Fibroblast of lung (primary cell): Measurements from ENCODE around the gene DHRS7. TPM values are rescaled to one million over a fixed set of nuclear protein-coding genes. Genes with fewer than 3 reads are reported as not detected.

ENCODE experiments used
- DNase-seq, 2 donors: peaks; one replicate each; pipeline versions ENCODE4 v3.0.0 to v3.0.0-alpha.2; 2010; ENCODE audit warnings: low read depth in 2 of 2
- H2AFZ ChIP-seq: 2 replicates; pipeline ENCODE4 v1.5.1; 2012; ENCODE audit warnings: low read length, control low read depth, inconsistent platforms
- H3K27ac ChIP-seq: 2 replicates; pipeline ENCODE4 v1.5.1; 2011; ENCODE audit warnings: low read length, control low read depth; ENCODE audit not compliant: insufficient read depth
- H3K27me3 ChIP-seq: 2 replicates; pipeline ENCODE4 v1.5.1; 2011; ENCODE audit warnings: mild to moderate bottlenecking, low read length; ENCODE audit not compliant: control insufficient read depth, insufficient read depth
- H3K36me3 ChIP-seq: 2 replicates; pipeline ENCODE4 v1.5.1; 2011; ENCODE audit warnings: low read length; ENCODE audit not compliant: control insufficient read depth, insufficient read depth
- H3K4me1 ChIP-seq: 2 replicates; pipeline ENCODE4 v1.5.1; 2011; ENCODE audit warnings: low read length; ENCODE audit not compliant: control insufficient read depth, insufficient read depth; ENCODE audit errors: extremely low read depth
- H3K4me2 ChIP-seq: 2 replicates; pipeline ENCODE4 v1.5.1; 2011; ENCODE audit warnings: low read length, control low read depth; ENCODE audit not compliant: insufficient read depth; ENCODE audit errors: extremely low read depth
- H3K4me3 ChIP-seq, 4 experiments: fragments of 200-600 bp in 1 of 4; sonication (generic) in 1 of 4; replicated peaks in 1 of 4; 2 replicates each; pipeline ENCODE4 v1.5.1; 2011 to 2016; ENCODE audit warnings: low read length in 4 of 4, low read depth in 3 of 4, mild to moderate bottlenecking in 3 of 4, control low read depth in 2 of 4, inconsistent platforms in 1 of 4, mixed read lengths in 1 of 4; ENCODE audit not compliant: insufficient read depth in 1 of 4; ENCODE audit errors: control extremely low read depth in 1 of 4
- H3K79me2 ChIP-seq: 2 replicates; pipeline ENCODE4 v1.5.1; 2012; ENCODE audit warnings: mild to moderate bottlenecking, low read length, inconsistent platforms; ENCODE audit not compliant: control insufficient read depth, insufficient read depth
- H3K9ac ChIP-seq: 2 replicates; pipeline ENCODE4 v1.5.1; 2011; ENCODE audit warnings: mild to moderate bottlenecking, low read length, control low read depth; ENCODE audit not compliant: insufficient read depth
- H3K9me3 ChIP-seq: 2 replicates; pipeline ENCODE4 v1.5.1; 2012; ENCODE audit warnings: low read depth, low read length; ENCODE audit not compliant: control insufficient read depth, insufficient read depth
- H4K20me1 ChIP-seq: 2 replicates; pipeline ENCODE4 v1.5.1; 2011; ENCODE audit warnings: low read length; ENCODE audit not compliant: control insufficient read depth, insufficient read depth; ENCODE audit errors: extremely low read depth
- EZH2 ChIP-seq: IDR thresholded peaks from 2 replicates; pipeline ENCODE4 v1.5.1; 2012; ENCODE audit warnings: low read length, control low read depth, mild to moderate bottlenecking; ENCODE audit errors: missing control alignments
- polyA plus RNA-seq, 2 donors: library from polyadenylated mRNA; depleted of rRNA in 1 of 2; stranded (reverse) in 1 of 2; unstranded in 1 of 2; fragments of >200 nt; gene quantifications; 2 replicates each; pipeline ENCODE4 v1.2.1, GENCODE V29; 2011 to 2012; ENCODE audit warnings: missing spikeins in 1 of 2
- total RNA-seq: library from RNA; depleted of rRNA; stranded (reverse); fragments of >200 nt; gene quantifications from 2 replicates; pipeline ENCODE4 v1.2.1, GENCODE V29; 2014
- TF ChIP-seq, protein P1 (sequence below), 2 donors: IDR thresholded peaks in 1 of 2; conservative IDR thresholded peaks in 1 of 2; 1 replicate in 1 of 2; 2 replicates in 1 of 2; pipeline ENCODE4 v1.5.1; 2011 to 2012; ENCODE audit warnings: low read length in 2 of 2, control low read depth in 1 of 2, inconsistent platforms in 1 of 2, low read depth in 1 of 2, mild to moderate bottlenecking in 1 of 2

DHRS7 gene
- total and polyA plus RNA-seq, 2 donors (not counting 1 experiment from before 2014, with no cell fraction given): 61.0 to 170 TPM

DNA sequence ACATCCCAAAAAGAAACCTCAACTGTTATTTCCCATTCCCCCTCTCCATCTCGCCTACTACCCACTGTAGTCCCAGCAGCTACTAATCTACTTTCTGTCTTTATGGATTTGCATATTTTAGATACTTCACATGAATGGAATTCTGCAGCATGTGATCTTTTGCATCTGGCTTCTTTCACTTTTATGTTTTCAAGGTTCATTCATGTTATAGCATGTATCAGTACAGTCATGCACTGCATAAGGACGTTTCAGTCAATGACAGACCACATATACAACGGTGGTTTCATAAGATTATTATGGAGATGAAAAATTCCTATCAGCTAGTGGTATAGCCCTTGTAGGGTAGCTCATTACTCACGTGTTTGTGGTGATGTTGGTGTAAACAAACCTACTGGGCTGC lies 49.0 kb downstream of the DHRS7 start:
- no peak overlapping the region for H3K4me3 ChIP-seq
- DNase-seq: no peak
- H4K20me1 ChIP-seq: no peaks in the 10 kb centered on the region
- H3K4me1 ChIP-seq: no peaks in the 10 kb centered on the region
- no peak overlapping the region for H3K27ac ChIP-seq
- H3K9me3 ChIP-seq: no peaks in the 10 kb centered on the region
- H3K36me3 ChIP-seq: peaks cover 5% of the 10 kb centered on the region
- H3K4me2 ChIP-seq: no peak overlapping the region
- TF ChIP-seq, protein P1, sequence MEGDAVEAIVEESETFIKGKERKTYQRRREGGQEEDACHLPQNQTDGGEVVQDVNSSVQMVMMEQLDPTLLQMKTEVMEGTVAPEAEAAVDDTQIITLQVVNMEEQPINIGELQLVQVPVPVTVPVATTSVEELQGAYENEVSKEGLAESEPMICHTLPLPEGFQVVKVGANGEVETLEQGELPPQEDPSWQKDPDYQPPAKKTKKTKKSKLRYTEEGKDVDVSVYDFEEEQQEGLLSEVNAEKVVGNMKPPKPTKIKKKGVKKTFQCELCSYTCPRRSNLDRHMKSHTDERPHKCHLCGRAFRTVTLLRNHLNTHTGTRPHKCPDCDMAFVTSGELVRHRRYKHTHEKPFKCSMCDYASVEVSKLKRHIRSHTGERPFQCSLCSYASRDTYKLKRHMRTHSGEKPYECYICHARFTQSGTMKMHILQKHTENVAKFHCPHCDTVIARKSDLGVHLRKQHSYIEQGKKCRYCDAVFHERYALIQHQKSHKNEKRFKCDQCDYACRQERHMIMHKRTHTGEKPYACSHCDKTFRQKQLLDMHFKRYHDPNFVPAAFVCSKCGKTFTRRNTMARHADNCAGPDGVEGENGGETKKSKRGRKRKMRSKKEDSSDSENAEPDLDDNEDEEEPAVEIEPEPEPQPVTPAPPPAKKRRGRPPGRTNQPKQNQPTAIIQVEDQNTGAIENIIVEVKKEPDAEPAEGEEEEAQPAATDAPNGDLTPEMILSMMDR (conservative IDR thresholded peaks at IDR 0.05 in 1 of 2, IDR thresholded peaks at IDR 0.05 in 1 of 2; ENCODE audit: low read depth in 1 of 2, low read length in 2 of 2): no peak
- TF ChIP-seq EZH2: no peak
- no peaks in the 10 kb centered on the region for H3K27me3 ChIP-seq
- H3K79me2 ChIP-seq: peaks cover 25% of the 10 kb centered on the region
- H2AFZ ChIP-seq: no peak overlapping the region
- H3K9ac ChIP-seq: no peak overlapping the region

GRCh38 chr14:60114881-60115280 lies 50.3 kb downstream of the DHRS7 start:
- H3K27ac ChIP-seq: no peak overlapping the region
- TF ChIP-seq EZH2: no peak
- TF ChIP-seq, protein P1 (conservative IDR thresholded peaks at IDR 0.05 in 1 of 2, IDR thresholded peaks at IDR 0.05 in 1 of 2; ENCODE audit: low read depth in 1 of 2, low read length in 2 of 2): no peak
- H3K4me2 ChIP-seq: no peak overlapping the region
- peaks cover 38% of the 10 kb centered on the region for H3K79me2 ChIP-seq
- no peaks in the 10 kb centered on the region for H3K27me3 ChIP-seq
- no peak for DNase-seq
- no peak overlapping the region for H3K4me3 ChIP-seq
- H3K9ac ChIP-seq: no peak overlapping the region
- no peaks in the 10 kb centered on the region for H3K9me3 ChIP-seq
- no peaks in the 10 kb centered on the region for H4K20me1 ChIP-seq
- peaks cover 5% of the 10 kb centered on the region for H3K36me3 ChIP-seq
- H2AFZ ChIP-seq: no peak overlapping the region
- H3K4me1 ChIP-seq: no peaks in the 10 kb centered on the region

DNA sequence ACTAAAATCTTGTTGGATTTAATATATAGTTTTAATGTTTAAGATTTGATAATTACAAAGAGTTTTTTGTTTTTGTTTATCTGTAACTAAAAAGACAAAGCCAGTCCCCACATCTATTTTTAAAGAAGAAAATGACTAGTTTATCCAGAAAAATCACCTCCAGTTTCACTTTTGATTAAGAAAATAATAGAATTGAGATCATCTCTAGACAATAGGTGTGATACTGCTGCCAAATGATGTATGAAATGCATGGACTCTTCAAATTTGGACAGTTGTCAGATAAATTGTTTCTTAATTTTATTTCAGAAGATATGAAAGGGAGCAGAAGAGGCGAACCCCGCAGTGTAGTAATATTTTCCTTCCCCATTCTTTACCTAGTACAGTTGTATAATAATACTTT lies 53.5 kb downstream of the DHRS7 start:
- Histone ChIP-seq H3K79me2 (peaks cover 61% of the 10 kb centered on the region), H2AFZ (no peak overlapping the region), H3K4me3 (no peak overlapping the region), H3K9ac (no peak overlapping the region), H3K27ac (no peak overlapping the region), H3K4me1 (no peaks in the 10 kb centered on the region), H3K27me3 (no peaks in the 10 kb centered on the region), H3K4me2 (no peak overlapping the region), H3K36me3 (peaks cover 1% of the 10 kb centered on the region), H4K20me1 (no peaks in the 10 kb centered on the region), H3K9me3 (no peaks in the 10 kb centered on the region)
- no peak for DNase-seq
- no peak for TF ChIP-seq EZH2
- TF ChIP-seq, protein P1 (conservative IDR thresholded peaks at IDR 0.05 in 1 of 2, IDR thresholded peaks at IDR 0.05 in 1 of 2; ENCODE audit: low read depth in 1 of 2, low read length in 2 of 2): no peak
